ENCODE data around the gene ADIG. TPM values are rescaled to one million over a fixed set of nuclear protein-coding genes. Genes with fewer than 3 reads are reported as not detected.

The ADIG gene
- total and polyA plus RNA-seq, 7 experiments from 2014 or later, result 0.65 TPM; not detected in 6

- Histone ChIP-seq H3K9me3 (ENCODE audit: control insufficient read depth in 2 of 3, low read length in 3 of 3) (no peaks in the 10 kb centered on the region), H3K27ac (ENCODE audit: low read depth, low read length) (no peak overlapping the region), H3K27me3 (ENCODE audit: control insufficient read depth in 2 of 2, insufficient read depth in 2 of 2, low read length in 2 of 2) (no peaks in the 10 kb centered on the region), H3K4me1 (ENCODE audit: control insufficient read depth in 2 of 2, insufficient read depth in 2 of 2, low read length in 2 of 2) (peaks cover 0 to 3% of the 10 kb centered on the region in 2 donors), H3K4me3 (ENCODE audit: low read length) (no peak overlapping the region), H3K36me3 (ENCODE audit: control insufficient read depth in 2 of 3, insufficient read depth in 3 of 3, low read length in 3 of 3) (peaks cover 14 to 66% (median 35%) of the 10 kb centered on the region in 3 experiments)
- ChIA-PET CTCF (no interaction called here), POLR2A (no interaction called here)
- H3K4me1 Mint-ChIP-seq, result peaks cover 0 to 35% (median 14%) of the 10 kb centered on the region in 7 donors
- H3K9me3 Mint-ChIP-seq, result no peaks in the 10 kb centered on the region
- peak overlapping the region in 3 of 9 donors; percentile 4 to 57 (median 55) for H3K27ac Mint-ChIP-seq
- peaks cover 23 to 69% (median 44%) of the 10 kb centered on the region in 5 donors for H3K36me3 Mint-ChIP-seq
- H3K27me3 Mint-ChIP-seq, result no peaks in the 10 kb centered on the region
- intact Hi-C loops (cut with micrococcal nuclease), result no loop called here
- DNase-seq, result no peak
- ATAC-seq, result no peak
- no peak overlapping the region for H3K4me3 Mint-ChIP-seq
Measured at GRCh38 chr20:38545771-38546170, 35.2 kb upstream of the ADIG start.

DNA sequence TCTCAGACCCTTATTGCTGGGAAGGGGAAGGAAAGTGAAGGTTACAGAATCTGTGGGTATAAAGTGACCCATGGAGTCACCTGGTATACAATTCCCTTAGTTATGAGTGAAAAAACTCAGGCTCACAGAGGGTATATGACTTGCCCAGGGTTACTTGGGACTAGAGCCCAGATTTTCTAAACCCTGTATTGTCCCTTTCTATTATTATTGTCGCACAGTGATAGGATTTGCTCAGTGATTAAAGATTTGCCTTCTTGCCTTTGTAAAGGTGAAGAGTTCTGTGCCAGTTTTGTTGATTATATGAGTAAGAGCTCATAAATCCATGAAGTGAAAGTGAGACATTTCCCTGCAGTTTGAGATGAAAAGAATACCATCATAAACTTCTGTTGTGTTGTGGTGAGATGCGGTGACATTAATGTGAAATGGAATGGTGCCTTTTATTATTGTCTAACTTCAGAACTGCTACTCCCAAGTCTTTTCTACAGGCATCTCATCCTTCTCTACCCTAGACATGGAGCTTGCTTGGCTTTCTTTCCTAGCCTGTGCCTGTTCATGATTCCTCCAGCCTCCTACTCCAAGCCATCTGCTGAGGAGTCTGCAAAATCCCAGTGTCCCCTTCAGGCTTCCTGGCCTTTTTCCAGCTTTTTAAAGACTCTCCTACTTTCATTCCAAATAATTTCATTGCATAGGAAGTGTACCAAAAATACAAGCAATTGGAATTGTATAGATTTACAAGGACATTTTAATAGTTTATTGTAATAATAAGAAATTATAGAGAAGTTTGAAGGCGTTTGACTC, 33.5 kb upstream of the ADIG start:
- POLR2A ChIA-PET, result no interaction called here
- Mint-ChIP-seq H3K4me3 (no peak overlapping the region), H3K27me3 (no peaks in the 10 kb centered on the region), H3K36me3 (peaks cover 18 to 54% (median 35%) of the 10 kb centered on the region in 5 donors), H3K9me3 (no peaks in the 10 kb centered on the region), H3K4me1 (peaks cover 0 to 35% (median 14%) of the 10 kb centered on the region in 7 donors), H3K27ac (peak overlapping the region in 5 of 9 donors; percentile 12 to 59 (median 44))
- CTCF ChIA-PET, result no interaction called here
- H3K4me3 ChIP-seq (ENCODE audit: low read length), result no peak overlapping the region
- H3K27me3 ChIP-seq (ENCODE audit: control insufficient read depth in 2 of 2, insufficient read depth in 2 of 2, low read length in 2 of 2), result no peaks in the 10 kb centered on the region
- H3K27ac ChIP-seq (ENCODE audit: low read depth, low read length), result no peak overlapping the region
- no peak for DNase-seq
- intact Hi-C loops (cut with micrococcal nuclease), result no loop called here
- no peak for ATAC-seq
- no peaks in the 10 kb centered on the region for H3K9me3 ChIP-seq (ENCODE audit: control insufficient read depth in 2 of 3, low read length in 3 of 3)
- peaks cover 0 to 3% of the 10 kb centered on the region in 2 donors for H3K4me1 ChIP-seq (ENCODE audit: control insufficient read depth in 2 of 2, insufficient read depth in 2 of 2, low read length in 2 of 2)
- H3K36me3 ChIP-seq (ENCODE audit: control insufficient read depth in 2 of 3, insufficient read depth in 3 of 3, low read length in 3 of 3), result peaks cover 10 to 66% (median 31%) of the 10 kb centered on the region in 3 experiments

DNA sequence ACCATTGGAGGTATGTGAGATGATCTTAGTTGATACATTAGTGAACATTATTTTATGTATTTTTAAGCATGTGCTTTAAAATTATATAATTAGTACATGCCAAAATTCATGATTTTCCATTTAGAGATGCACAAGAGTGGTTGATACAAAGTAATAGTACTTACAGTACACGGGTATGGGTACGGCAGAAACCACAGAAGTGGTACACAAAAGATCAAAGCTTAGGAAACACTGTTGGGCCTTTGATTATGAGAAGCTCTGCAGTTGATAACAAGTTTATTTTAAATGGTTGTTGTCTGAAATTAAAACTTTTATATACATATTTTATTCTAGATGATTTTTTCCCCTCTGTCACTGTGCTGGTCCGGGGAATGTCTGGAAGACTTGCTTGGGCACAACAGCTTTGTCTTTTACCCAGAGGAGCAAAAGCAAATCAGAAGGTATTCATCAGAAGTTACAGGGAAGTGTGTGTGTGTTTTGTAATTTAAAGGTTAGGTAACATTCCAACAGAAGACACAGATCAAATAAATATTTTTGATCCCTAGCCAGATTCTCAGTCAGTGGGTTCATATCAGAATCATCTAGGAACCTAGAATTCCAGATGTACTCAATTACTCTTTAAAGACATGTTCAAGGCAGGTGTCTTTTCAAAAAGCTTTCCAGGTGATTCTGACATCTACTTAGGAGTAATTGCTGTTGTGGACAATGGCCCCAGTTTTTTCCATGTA, 32.5 kb upstream of the ADIG start:
- H3K27me3 Mint-ChIP-seq, result no peaks in the 10 kb centered on the region
- no peaks in the 10 kb centered on the region for H3K9me3 Mint-ChIP-seq
- H3K27ac Mint-ChIP-seq, result peak overlapping the region in 1 of 9 donors; percentile 41
- Histone ChIP-seq H3K9me3 (ENCODE audit: control insufficient read depth in 2 of 3, low read length in 3 of 3) (no peaks in the 10 kb centered on the region), H3K4me3 (ENCODE audit: low read length) (no peak overlapping the region), H3K4me1 (ENCODE audit: control insufficient read depth in 2 of 2, insufficient read depth in 2 of 2, low read length in 2 of 2) (peaks cover 0 to 3% of the 10 kb centered on the region in 2 donors), H3K36me3 (ENCODE audit: control insufficient read depth in 2 of 3, insufficient read depth in 3 of 3, low read length in 3 of 3) (peaks cover 20 to 66% (median 30%) of the 10 kb centered on the region in 3 experiments), H3K27me3 (ENCODE audit: control insufficient read depth in 2 of 2, insufficient read depth in 2 of 2, low read length in 2 of 2) (no peaks in the 10 kb centered on the region), H3K27ac (ENCODE audit: low read depth, low read length) (no peak overlapping the region)
- intact Hi-C loops (cut with micrococcal nuclease), result no loop called here
- ChIA-PET CTCF (no interaction called here), POLR2A (no interaction called here)
- DNase-seq, result peak in 2 of 9 donors; percentile 1 to 2
- H3K4me1 Mint-ChIP-seq, result peaks cover 0 to 30% (median 14%) of the 10 kb centered on the region in 7 donors
- H3K36me3 Mint-ChIP-seq, result peaks cover 12 to 47% (median 29%) of the 10 kb centered on the region in 5 donors
- ATAC-seq, result no peak
- no peak overlapping the region for H3K4me3 Mint-ChIP-seq

DNA sequence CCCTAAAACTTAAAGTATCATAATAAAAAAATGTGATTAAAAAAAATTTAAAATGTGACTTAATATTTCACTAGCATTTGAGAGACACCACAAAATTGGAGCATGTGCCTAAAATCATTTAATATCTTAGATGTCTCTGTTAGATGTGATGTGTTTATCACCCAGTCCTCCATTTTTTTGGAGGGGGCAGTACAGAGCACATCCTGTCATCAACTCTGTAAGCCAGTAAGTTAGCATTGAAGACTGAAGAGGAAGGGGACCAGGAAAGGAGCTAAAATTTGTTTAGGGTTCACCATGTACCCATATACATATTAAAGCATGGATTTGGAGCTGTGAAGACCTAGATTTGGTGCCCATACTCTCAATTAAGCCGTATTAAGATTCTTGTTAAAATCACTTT, 30.7 kb upstream of the ADIG start:
- peaks cover 0 to 28% (median 14%) of the 10 kb centered on the region in 7 donors for H3K4me1 Mint-ChIP-seq
- intact Hi-C loops (cut with micrococcal nuclease), result no loop called here
- Histone ChIP-seq H3K9me3 (ENCODE audit: control insufficient read depth in 2 of 3, low read length in 3 of 3) (no peaks in the 10 kb centered on the region), H3K36me3 (ENCODE audit: control insufficient read depth in 2 of 3, insufficient read depth in 3 of 3, low read length in 3 of 3) (peaks cover 16 to 79% (median 47%) of the 10 kb centered on the region in 3 experiments), H3K4me3 (ENCODE audit: low read length) (no peak overlapping the region), H3K27me3 (ENCODE audit: control insufficient read depth in 2 of 2, insufficient read depth in 2 of 2, low read length in 2 of 2) (no peaks in the 10 kb centered on the region), H3K4me1 (ENCODE audit: control insufficient read depth in 2 of 2, insufficient read depth in 2 of 2, low read length in 2 of 2) (peaks cover 0 to 3% of the 10 kb centered on the region in 2 donors), H3K27ac (ENCODE audit: low read depth, low read length) (no peak overlapping the region)
- peaks cover 20 to 52% (median 26%) of the 10 kb centered on the region in 5 donors for H3K36me3 Mint-ChIP-seq
- DNase-seq (peak in 3 of 9 donors; percentile 1 to 2 (median 2)), ATAC-seq (peak; percentile 40)
- no peak overlapping the region for H3K4me3 Mint-ChIP-seq
- CTCF ChIA-PET, result no interaction called here
- POLR2A ChIA-PET, result no interaction called here
- H3K9me3 Mint-ChIP-seq, result no peaks in the 10 kb centered on the region
- H3K27me3 Mint-ChIP-seq, result no peaks in the 10 kb centered on the region
- peak overlapping the region in 2 of 9 donors; percentile 30 to 74 for H3K27ac Mint-ChIP-seq

DNA sequence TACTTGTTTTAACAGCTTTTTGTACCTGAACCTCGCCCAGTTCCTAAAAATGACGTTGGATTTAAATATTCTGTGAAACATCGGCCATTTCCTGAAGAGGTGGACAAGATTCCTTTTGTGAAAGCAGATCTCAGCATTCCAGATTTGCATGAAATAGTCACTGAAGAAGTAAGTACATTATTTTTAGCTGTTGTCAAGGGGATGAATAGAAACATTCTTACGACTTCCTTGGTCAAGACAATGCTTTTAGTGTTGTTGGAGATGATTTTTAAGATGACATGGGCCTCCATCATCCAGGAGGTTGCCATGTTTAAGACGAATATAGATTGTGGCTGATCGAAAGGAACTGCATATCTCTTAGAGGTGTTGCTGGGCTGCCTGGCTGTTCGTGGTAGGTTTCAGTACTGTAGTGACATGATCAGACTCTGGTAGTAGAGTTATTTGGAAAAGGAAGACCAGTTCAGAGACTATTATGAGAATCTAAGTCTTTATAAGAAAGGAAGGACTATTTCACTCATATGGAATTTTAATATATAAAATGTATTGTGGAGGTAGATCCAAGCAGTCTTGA, 29.9 kb upstream of the ADIG start:
- H3K9me3 ChIP-seq (ENCODE audit: control insufficient read depth in 2 of 3, low read length in 3 of 3), result no peaks in the 10 kb centered on the region
- no peak overlapping the region for H3K27ac ChIP-seq (ENCODE audit: low read depth, low read length)
- DNase-seq (no peak), ATAC-seq (no peak)
- intact Hi-C loops (cut with micrococcal nuclease), result no loop called here
- peaks cover 12 to 51% (median 18%) of the 10 kb centered on the region in 5 donors for H3K36me3 Mint-ChIP-seq
- no peak overlapping the region for H3K4me3 ChIP-seq (ENCODE audit: low read length)
- no peak overlapping the region for H3K27ac Mint-ChIP-seq
- H3K4me3 Mint-ChIP-seq, result no peak overlapping the region
- CTCF ChIA-PET, result no interaction called here
- POLR2A ChIA-PET, result no interaction called here
- H3K36me3 ChIP-seq (ENCODE audit: control insufficient read depth in 2 of 3, insufficient read depth in 3 of 3, low read length in 3 of 3), result peaks cover 16 to 73% (median 38%) of the 10 kb centered on the region in 3 experiments
- peaks cover 0 to 23% (median 14%) of the 10 kb centered on the region in 7 donors for H3K4me1 Mint-ChIP-seq
- H3K9me3 Mint-ChIP-seq, result no peaks in the 10 kb centered on the region
- H3K27me3 ChIP-seq (ENCODE audit: control insufficient read depth in 2 of 2, insufficient read depth in 2 of 2, low read length in 2 of 2), result no peaks in the 10 kb centered on the region
- no peaks in the 10 kb centered on the region for H3K27me3 Mint-ChIP-seq
- H3K4me1 ChIP-seq (ENCODE audit: control insufficient read depth in 2 of 2, insufficient read depth in 2 of 2, low read length in 2 of 2), result peaks cover 0 to 3% of the 10 kb centered on the region in 2 donors

- POLR2A ChIA-PET, result interaction anchor here (0.9 kb wide), 1 partner anchor 121 kb away, joined by 3 read pairs; no protein-coding TSS in a partner anchor
- H3K36me3 ChIP-seq (ENCODE audit: control insufficient read depth in 2 of 3, insufficient read depth in 3 of 3, low read length in 3 of 3), result peaks cover 11 to 84% (median 48%) of the 10 kb centered on the region in 3 experiments
- Mint-ChIP-seq H3K36me3 (peaks cover 20 to 45% (median 24%) of the 10 kb centered on the region in 5 donors), H3K9me3 (no peaks in the 10 kb centered on the region), H3K27ac (peak overlapping the region in 2 of 9 donors; percentile 8 to 22), H3K27me3 (no peaks in the 10 kb centered on the region), H3K4me1 (peaks cover 0 to 4% (median 0%) of the 10 kb centered on the region in 7 donors), H3K4me3 (no peak overlapping the region)
- no peak overlapping the region for H3K27ac ChIP-seq (ENCODE audit: low read depth, low read length)
- CTCF ChIA-PET, result interaction anchor here (0.6 kb wide), 1 partner anchor 995 kb away, joined by 4 read pairs; no protein-coding TSS in a partner anchor
- no peaks in the 10 kb centered on the region for H3K4me1 ChIP-seq (ENCODE audit: control insufficient read depth in 2 of 2, insufficient read depth in 2 of 2, low read length in 2 of 2)
- DNase-seq (no peak), ATAC-seq (no peak)
- H3K27me3 ChIP-seq (ENCODE audit: control insufficient read depth in 2 of 2, insufficient read depth in 2 of 2, low read length in 2 of 2), result no peaks in the 10 kb centered on the region
- no peak overlapping the region for H3K4me3 ChIP-seq (ENCODE audit: low read length)
- no peaks in the 10 kb centered on the region for H3K9me3 ChIP-seq (ENCODE audit: control insufficient read depth in 2 of 3, low read length in 3 of 3)
- intact Hi-C loops (cut with micrococcal nuclease), result no loop called here
Measured at GRCh38 chr20:38554986-38555385, 26.0 kb upstream of the ADIG start.

All from naive thymus-derived CD4-positive, alpha-beta T cell (primary cell).